ENCODE measurements around the gene B3GAT1.

B3GAT1 gene

DNA sequence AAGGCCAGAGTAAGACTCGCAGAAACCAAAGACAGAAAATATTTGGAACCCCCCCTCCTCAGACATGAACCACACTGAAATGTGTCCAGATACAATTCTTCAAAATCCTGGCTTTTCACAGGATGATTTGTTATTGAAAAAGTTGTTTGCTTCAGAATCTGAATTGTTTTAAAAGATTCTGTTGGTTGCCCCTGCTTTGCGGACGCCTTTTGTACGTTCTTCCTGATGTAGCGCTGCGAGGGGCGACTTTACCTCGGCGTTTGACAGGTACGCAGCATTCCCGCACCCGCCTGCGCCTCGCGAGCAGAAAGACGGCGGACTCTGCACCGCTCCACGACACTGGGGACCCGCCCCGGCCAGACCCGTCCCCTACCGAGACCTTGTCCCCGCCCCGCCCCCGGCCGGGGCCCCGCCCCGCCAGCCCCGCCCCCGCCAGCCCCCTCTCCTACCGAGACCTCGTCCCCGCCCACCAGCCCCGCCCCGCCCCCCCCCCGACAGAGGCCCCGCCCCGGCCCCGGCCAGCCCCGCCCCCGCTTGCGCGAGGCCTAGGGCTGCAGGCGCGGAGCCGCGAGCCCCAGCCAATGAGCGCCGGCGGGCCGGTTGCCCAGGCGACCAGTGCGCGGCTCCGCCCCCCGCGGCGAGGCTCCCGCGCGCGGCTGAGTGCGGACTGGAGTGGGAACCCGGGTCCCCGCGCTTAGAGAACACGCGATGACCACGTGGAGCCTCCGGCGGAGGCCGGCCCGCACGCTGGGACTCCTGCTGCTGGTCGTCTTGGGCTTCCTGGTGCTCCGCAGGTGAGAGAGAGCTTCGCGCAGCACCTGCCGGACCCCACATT lies 80.5 kb downstream of the B3GAT1 start, which contains the start of gene GLB1L2:
GLB1L2 (plus strand) TSS at position 635 of the 835 bp plus-strand sequence; CDS start at position 709, 74 bp downstream.
- peak; percentile 96 for DNase-seq

- no peak for DNase-seq
Observed at GRCh38 chr11:134330611-134331353, 81.3 kb downstream of the B3GAT1 start.
